Chondrocyte (in vitro differentiated cells): ENCODE measurements around the gene FUT2. TPM values are rescaled to one million over a fixed set of nuclear protein-coding genes. Genes with fewer than 3 reads are reported as not detected.

Source experiments
- DNase-seq: peaks from one replicate; pipeline ENCODE4 v3.0.0; 2021; ENCODE audit warnings: mixed read lengths, low spot score
- H3K27ac Mint-ChIP-seq: one replicate; pipeline ENCODE4 v1.8.0; 2021; ENCODE audit warnings: mild to moderate bottlenecking, moderate library complexity, mixed read lengths; ENCODE audit not compliant: unreplicated experiment
- H3K27me3 Mint-ChIP-seq: 2 replicates; pipeline ENCODE4 v1.8.0; 2021; ENCODE audit warnings: low read depth, mixed read lengths
- H3K36me3 Mint-ChIP-seq: 2 replicates; pipeline ENCODE4 v1.8.0; 2021; ENCODE audit warnings: low read depth, mixed read lengths
- H3K4me1 Mint-ChIP-seq: 2 replicates; pipeline ENCODE4 v1.8.0; 2021; ENCODE audit warnings: low read depth, mild to moderate bottlenecking, mixed read lengths
- H3K4me3 Mint-ChIP-seq: one replicate; pipeline ENCODE4 v1.8.0; 2021; ENCODE audit warnings: mild to moderate bottlenecking, moderate library complexity, mixed read lengths; ENCODE audit not compliant: unreplicated experiment
- H3K9me3 Mint-ChIP-seq: 2 replicates; pipeline ENCODE4 v1.8.0; 2021; ENCODE audit warnings: low read depth, mixed read lengths
- CTCF ChIP-seq: fragments of 200-600 bp; sonication (generic); IDR thresholded peaks from 2 replicates; pipeline ENCODE4 v1.5.0; 2021; ENCODE audit warnings: antibody characterized with exemption, mild to moderate bottlenecking, moderate library complexity
- total RNA-seq: library from RNA; stranded (reverse); gene quantifications from 3 replicates; pipeline ENCODE4 v1.2.1, GENCODE V29; 2021

Gene FUT2
- total RNA-seq, 1 donor from 2014 or later, result not detected

- Mint-ChIP-seq H3K4me3 (no peak overlapping the region), H3K27ac (no peak overlapping the region), H3K9me3 (no peaks in the 10 kb centered on the region), H3K27me3 (no peaks in the 10 kb centered on the region), H3K4me1 (peaks cover 8% of the 10 kb centered on the region), H3K36me3 (peaks cover 3% of the 10 kb centered on the region)
- no peak for TF ChIP-seq CTCF
- no peak for DNase-seq
Observed at GRCh38 chr19:48708471-48708870, 12.7 kb downstream of the FUT2 start.

GRCh38 chr19:48711106-48711662 lies 15.4 kb downstream of the FUT2 start:
- Mint-ChIP-seq H3K4me3 (no peak overlapping the region), H3K27ac (no peak overlapping the region), H3K9me3 (no peaks in the 10 kb centered on the region), H3K4me1 (peaks cover 29% of the 10 kb centered on the region), H3K36me3 (no peaks in the 10 kb centered on the region), H3K27me3 (no peaks in the 10 kb centered on the region)
- no peak for DNase-seq
- TF ChIP-seq CTCF, result no peak

GRCh38 chr19:48713041-48713863 lies 17.5 kb downstream of the FUT2 start:
- H3K4me1 Mint-ChIP-seq, result peaks cover 37% of the 10 kb centered on the region
- no peaks in the 10 kb centered on the region for H3K36me3 Mint-ChIP-seq
- no peaks in the 10 kb centered on the region for H3K27me3 Mint-ChIP-seq
- H3K9me3 Mint-ChIP-seq, result no peaks in the 10 kb centered on the region
- H3K4me3 Mint-ChIP-seq, result peak overlapping the region; percentile 91
- TF ChIP-seq CTCF, result peak; percentile 50
- DNase-seq, result no peak
- peak overlapping the region; percentile 24 for H3K27ac Mint-ChIP-seq

GRCh38 chr19:48713864-48714755 lies 18.3 kb downstream of the FUT2 start:
- Mint-ChIP-seq H3K36me3 (no peaks in the 10 kb centered on the region), H3K27ac (peak overlapping the region; percentile 97), H3K4me3 (peak overlapping the region; percentile 91), H3K9me3 (no peaks in the 10 kb centered on the region), H3K27me3 (no peaks in the 10 kb centered on the region), H3K4me1 (peaks cover 37% of the 10 kb centered on the region)
- TF ChIP-seq CTCF, result no peak
- peak; percentile 100 for DNase-seq
